Stimulated activated CD4-positive, alpha-beta T cell treated with anti-CD3 and anti-CD28 coated beads, Interleukin-12 subunit alpha, Interleukin-12 subunit beta, amount 100 ng/mL, for 4 hours (primary cell): ENCODE results near the gene OBP2A.
"Not testable (repeated sequence)": the region's sequence is repeated elsewhere in the genome, so short reads cannot be mapped to it uniquely, and the experiment has no call there.

Experiments
- DNase-seq: peaks from one replicate; pipeline ENCODE4 v3.0.0-alpha.2; 2020

The OBP2A gene

DNA sequence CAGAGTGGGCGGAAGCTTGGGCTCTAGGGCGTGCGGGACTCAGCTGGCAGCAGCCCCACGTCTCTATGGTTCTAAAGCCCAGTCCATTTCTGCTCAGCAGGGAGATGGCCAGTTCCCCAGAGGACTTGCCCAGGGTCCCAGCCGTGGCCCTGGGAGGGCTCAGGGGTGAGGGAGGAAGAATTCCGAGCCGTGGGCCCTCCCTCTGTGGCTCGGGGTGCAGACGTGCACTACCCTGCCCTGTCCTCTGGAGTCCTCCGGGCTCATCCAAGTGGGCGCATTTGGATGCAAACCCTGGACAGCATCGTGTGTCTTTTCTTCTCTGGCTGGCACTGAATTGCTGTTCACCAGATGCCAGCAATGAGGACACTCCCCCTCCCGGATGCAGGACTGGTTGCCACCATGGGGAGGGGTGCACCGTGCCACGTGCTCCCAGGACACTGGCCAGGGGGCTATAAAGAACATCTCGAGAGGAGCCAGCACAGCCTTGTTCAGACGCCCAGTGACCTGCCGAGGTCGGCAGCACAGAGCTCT is at the start of gene OBP2A:
OBP2A (plus strand) TSS at position 481 of the 531 bp plus-strand sequence. CDS start 55 bp downstream, outside the sequence.
- DNase-seq = not testable (repeated sequence)

- no peak for DNase-seq
Observed at GRCh38 chr9:135498381-135499126, 47.4 kb upstream of the OBP2A start.

- DNase-seq = peak; percentile 89
Observed at GRCh38 chr9:135499326-135500070, 46.4 kb upstream of the OBP2A start.

- DNase-seq = no peak
Observed at GRCh38 chr9:135500071-135500524, 45.8 kb upstream of the OBP2A start.

GRCh38 chr9:135500525-135501260 is 45.2 kb upstream of the OBP2A start, which contains the start of gene MRPS2:
MRPS2 (plus strand) TSS chr9:135500682; CDS start chr9:135500711, 29 bp downstream.
- DNase-seq = peak; percentile 82

- no peak for DNase-seq
Observed at GRCh38 chr9:135501261-135502167, 44.4 kb upstream of the OBP2A start.

DNA sequence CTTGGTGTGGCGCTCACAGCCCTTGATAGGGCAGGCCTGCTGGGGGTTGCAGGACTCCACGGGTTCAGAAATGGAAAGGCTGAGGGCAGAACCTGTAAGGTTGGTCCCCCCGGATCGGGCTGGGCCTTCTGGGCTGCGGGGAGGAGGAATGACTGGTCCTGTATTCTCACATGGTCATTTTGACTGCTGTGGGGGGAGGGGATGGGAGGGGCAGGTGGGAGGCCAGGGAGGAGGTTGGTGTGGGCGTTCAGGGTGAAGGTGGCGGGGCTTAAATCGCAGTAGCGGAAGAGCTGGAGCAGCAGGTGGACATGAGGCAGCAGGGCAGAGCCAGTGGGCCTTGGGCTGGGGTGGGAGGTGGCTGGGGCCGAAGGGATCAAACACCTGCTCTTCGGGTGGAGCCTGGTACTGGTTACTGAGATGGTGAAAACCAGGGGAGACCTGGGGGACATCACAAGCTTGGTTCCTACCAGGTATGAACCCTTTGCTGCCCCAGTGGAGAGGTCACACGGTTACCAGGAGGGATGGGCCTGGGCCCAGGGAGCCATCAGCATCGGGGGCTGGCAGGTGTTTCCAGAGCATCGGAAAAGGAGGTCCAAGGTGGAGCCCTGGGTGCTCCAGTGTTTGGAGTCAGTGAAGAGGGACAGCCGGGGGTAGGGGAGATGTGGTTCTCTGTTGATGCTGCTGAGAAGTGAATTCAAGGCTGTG is 43.6 kb upstream of the OBP2A start:
- no peak for DNase-seq

GRCh38 chr9:135502873-135503321 is 43.0 kb upstream of the OBP2A start:
- no peak for DNase-seq

DNA sequence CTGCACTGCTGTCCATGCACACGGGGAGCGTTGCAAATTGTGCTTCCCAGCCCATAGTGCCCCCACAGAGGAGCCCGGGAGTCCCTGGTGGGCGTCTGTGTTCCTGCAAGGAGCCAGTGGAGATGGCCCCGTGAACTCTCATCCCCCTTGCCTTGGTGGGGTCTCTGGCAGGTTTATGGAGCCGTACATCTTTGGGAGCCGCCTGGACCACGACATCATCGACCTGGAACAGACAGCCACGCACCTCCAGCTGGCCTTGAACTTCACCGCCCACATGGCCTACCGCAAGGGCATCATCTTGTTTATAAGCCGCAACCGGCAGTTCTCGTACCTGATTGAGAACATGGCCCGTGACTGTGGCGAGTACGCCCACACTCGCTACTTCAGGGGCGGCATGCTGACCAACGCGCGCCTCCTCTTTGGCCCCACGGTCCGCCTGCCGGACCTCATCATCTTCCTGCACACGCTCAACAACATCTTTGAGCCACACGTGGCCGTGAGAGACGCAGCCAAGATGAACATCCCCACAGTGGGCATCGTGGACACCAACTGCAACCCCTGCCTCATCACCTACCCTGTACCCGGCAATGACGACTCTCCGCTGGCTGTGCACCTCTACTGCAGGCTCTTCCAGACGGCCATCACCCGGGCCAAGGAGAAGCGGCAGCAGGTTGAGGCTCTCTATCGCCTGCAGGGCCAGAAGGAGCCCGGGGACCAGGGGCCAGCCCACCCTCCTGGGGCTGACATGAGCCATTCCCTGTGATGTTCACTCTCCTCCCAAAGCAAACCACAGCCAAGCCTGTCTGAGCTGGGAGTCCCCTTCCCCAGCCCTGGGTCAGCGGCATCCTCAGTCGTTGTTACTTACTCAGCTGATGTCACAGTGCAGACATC is 42.3 kb upstream of the OBP2A start:
- no peak for DNase-seq

- peak; percentile 60 for DNase-seq
Observed at GRCh38 chr9:135504262-135505243, 41.4 kb upstream of the OBP2A start.

DNA sequence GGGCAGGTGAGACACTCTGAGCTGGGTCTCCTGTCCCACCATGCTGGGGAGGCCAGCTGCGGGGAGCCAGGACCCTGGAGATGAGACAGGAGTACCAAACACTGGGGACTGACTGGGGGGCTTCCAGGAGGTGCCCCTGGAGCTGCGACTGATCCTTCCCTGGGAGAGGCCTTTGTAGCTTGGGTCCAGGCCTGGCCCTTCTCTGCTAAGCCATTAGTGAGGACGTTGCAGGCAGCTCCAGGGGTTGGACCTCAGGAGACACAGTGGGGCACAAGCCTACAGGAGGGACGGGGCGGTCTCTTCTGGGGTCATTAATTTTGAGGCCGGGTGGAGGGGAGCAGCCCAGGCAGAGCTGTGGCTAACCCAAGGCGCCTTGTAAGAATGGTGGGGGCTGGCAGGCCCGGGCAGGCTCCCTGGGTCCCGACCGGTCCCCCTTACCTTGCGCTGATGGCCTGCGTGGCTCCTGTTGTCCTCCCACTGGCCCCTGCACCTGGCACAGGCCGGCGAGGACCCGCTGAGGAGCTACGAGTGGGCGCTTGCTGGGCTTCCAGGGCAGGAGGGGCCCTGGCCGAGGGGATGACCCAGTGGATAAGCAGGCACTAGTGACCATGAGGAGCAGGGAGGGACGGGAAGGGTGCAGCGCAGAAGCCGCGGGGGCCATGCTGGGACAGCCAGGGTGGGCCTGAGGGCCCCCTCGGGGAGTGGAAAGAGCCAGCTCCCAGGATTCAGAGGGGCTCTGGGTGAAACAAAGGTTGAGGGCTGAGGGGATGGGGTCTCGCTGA is 40.3 kb upstream of the OBP2A start:
- no peak for DNase-seq

GRCh38 chr9:135506327-135507103 is 39.4 kb upstream of the OBP2A start:
- no peak for DNase-seq

DNA sequence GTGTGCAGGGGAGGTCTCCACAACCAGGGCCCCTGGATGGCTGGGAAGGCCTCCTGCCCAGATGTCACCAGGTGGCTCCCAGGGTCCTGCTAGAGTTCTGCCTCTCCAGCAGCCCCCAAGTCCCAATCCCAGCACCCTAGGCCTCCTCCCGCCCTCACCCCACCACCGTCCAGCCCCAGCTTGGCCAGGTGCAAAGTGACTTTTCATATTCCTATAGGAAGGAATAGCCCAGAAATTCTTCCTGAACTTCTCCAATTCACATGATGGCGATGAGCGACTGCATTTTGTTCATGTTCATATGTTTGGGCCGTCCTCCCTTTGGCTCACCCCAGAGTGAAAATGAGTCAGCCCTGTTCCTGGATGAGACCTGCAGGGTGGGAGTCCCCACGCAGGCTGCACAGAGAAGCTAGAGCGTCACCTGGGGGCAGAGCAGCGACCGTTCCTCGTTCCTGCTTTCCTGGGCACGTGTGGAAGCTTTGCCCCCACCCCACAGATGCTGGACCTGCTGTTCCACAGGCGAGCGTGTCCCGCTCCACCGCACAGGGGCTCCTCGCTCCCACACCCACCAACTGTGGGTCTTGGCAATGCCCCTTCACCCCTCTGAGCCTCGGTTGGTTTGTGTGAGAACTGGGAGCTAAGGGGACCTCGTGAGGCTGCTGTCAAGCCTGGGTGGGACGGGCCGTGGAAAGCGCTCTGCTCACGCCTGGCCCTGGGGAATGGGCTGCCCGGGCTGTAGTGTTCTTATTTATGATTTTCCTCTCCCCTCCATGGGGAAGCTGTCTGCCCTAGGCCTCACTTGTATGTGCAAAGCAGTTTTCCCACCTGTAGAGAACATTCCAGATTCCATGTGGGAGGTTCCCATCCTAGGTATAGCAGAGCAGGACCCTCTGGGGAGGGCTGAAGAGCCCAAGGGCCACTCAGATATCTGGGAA is 38.6 kb upstream of the OBP2A start:
- no peak for DNase-seq

DNA sequence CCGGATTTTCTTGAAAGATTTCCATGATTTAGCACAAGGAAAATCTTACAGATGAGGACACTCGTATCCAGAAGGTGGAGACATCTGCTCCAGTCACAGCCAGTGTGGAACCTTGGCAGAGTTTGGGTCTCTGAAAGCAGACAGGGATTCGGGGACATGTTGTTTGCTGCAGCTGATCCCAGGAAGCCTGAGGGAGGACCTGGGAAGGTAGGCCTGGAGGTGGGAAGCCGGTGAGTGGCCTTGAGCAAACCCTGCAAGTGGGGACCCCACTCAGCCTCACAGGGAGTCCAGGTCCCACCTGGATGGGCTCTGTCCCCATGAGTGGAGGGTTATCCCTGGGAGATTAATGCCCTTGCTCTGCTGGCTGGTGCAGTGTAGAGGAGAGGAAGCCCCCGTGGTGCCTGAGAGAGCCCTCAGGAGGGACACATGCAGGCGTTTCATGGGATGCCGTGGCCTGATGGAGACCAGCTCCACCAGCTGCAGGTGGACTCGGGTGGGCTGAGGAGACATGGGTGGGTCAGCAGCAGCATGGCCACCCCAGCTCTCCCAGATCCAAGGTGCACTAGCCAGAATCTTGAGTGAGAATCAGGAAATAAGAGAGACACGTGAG is 37.6 kb upstream of the OBP2A start:
- no peak for DNase-seq

DNA sequence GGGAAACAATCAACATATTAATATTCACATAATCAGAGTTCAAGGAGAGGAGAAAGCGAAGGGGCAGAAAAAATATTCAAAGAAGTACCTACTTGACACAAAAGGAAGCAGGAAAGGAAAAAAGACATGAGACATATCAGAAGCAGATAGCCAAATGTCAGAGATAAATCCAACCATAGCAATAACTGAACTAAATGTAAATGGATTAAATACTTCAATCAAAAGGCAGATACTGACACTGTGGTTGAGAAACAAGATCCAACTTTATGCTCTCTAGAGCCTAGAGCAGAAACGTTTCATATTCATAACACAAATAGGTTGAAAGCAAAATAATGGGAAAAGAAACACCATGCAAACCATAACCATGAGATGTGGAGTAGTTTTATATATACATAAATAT is 36.5 kb upstream of the OBP2A start:
- no peak for DNase-seq

DNA sequence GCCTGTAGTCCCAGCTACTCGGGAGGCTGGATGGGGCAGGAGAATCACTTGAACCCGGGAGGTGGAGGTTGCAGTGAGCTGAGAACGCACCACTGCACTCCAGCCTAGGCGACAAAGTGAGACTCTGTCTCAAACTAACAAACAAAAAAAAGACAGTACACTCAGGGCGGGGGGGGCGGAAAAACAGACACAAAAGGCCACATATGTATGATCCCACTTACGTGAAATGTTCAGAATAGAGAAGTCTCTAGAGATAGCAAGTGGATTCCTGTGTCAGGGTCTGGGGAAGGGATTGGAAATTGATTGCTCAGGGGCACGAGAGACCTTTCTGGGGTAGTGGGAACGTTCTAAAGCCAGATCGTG is 33.7 kb upstream of the OBP2A start:
- no peak for DNase-seq
